ENCODE measurements around the gene PFKL. TPM values are rescaled to one million over a fixed set of nuclear protein-coding genes. Genes with fewer than 3 reads are reported as not detected.

PFKL gene
- total RNA-seq, 1 donor from 2014 or later, result 106 TPM

GRCh38 chr21:44317241-44317782 is 17.5 kb downstream of the PFKL start:
- H3K36me3 ChIP-seq, result peaks cover 94% of the 10 kb centered on the region
- no peak overlapping the region for H3K27ac ChIP-seq
- ATAC-seq, result no peak
- H3K27me3 ChIP-seq (ENCODE audit: low read depth), result no peaks in the 10 kb centered on the region
- no peaks in the 10 kb centered on the region for H3K4me1 ChIP-seq
- intact Hi-C loops (cut with DNase I), result no loop called here
- no peak overlapping the region for H3K4me3 ChIP-seq
- TF ChIP-seq CTCF (IDR thresholded peaks at IDR 0.05), result no peak
- H3K9me3 ChIP-seq, result no peaks in the 10 kb centered on the region
- no peak for DNase-seq

- intact Hi-C loops (cut with DNase I), result no loop called here
- no peak for TF ChIP-seq CTCF (IDR thresholded peaks at IDR 0.05)
- no peaks in the 10 kb centered on the region for H3K27me3 ChIP-seq (ENCODE audit: low read depth)
- no peak for ATAC-seq
- no peak overlapping the region for H3K4me3 ChIP-seq
- no peaks in the 10 kb centered on the region for H3K4me1 ChIP-seq
- no peaks in the 10 kb centered on the region for H3K9me3 ChIP-seq
- no peak for DNase-seq
- peaks cover 94% of the 10 kb centered on the region for H3K36me3 ChIP-seq
- H3K27ac ChIP-seq, result no peak overlapping the region
These were observed 18.0 kb downstream of the PFKL start for GRCh38 chr21:44317871-44318270.

- intact Hi-C loops (cut with DNase I), result no loop called here
- no peak for DNase-seq
- H3K4me1 ChIP-seq, result no peaks in the 10 kb centered on the region
- no peak for TF ChIP-seq CTCF (IDR thresholded peaks at IDR 0.05)
- ATAC-seq, result no peak
- H3K27ac ChIP-seq, result no peak overlapping the region
- no peaks in the 10 kb centered on the region for H3K27me3 ChIP-seq (ENCODE audit: low read depth)
- peaks cover 91% of the 10 kb centered on the region for H3K36me3 ChIP-seq
- no peak overlapping the region for H3K4me3 ChIP-seq
- H3K9me3 ChIP-seq, result no peaks in the 10 kb centered on the region
These were observed 18.8 kb downstream of the PFKL start for GRCh38 chr21:44318489-44319285.

GRCh38 chr21:44319407-44320065 is 19.7 kb downstream of the PFKL start:
- no peak overlapping the region for H3K27ac ChIP-seq
- ATAC-seq (no peak), DNase-seq (no peak)
- intact Hi-C loops (cut with DNase I), result no loop called here
- H3K27me3 ChIP-seq (ENCODE audit: low read depth), result no peaks in the 10 kb centered on the region
- peaks cover 93% of the 10 kb centered on the region for H3K36me3 ChIP-seq
- no peak overlapping the region for H3K4me3 ChIP-seq
- no peaks in the 10 kb centered on the region for H3K9me3 ChIP-seq
- TF ChIP-seq CTCF (IDR thresholded peaks at IDR 0.05), result no peak
- H3K4me1 ChIP-seq, result no peaks in the 10 kb centered on the region

- ATAC-seq (no peak), DNase-seq (no peak)
- no peak for TF ChIP-seq CTCF (IDR thresholded peaks at IDR 0.05)
- Histone ChIP-seq H3K27me3 (ENCODE audit: low read depth) (no peaks in the 10 kb centered on the region), H3K27ac (no peak overlapping the region), H3K9me3 (no peaks in the 10 kb centered on the region), H3K36me3 (peaks cover 93% of the 10 kb centered on the region), H3K4me3 (no peak overlapping the region), H3K4me1 (no peaks in the 10 kb centered on the region)
- intact Hi-C loops (cut with DNase I), result no loop called here
These were observed 21.0 kb downstream of the PFKL start for GRCh38 chr21:44320847-44321246.
